Measurements from ENCODE around the gene SMYD5. TPM values are rescaled to one million over a fixed set of nuclear protein-coding genes. Genes with fewer than 3 reads are reported as not detected.

The SMYD5 gene
- total RNA-seq, 2 donors from 2014 or later = 10.1 to 19.4 TPM

GRCh38 chr2:73232403-73233153, 18.5 kb downstream of the SMYD5 start:
- Histone ChIP-seq H3K4me3 (peak overlapping the region; percentile 78 to 87), H3K4me1 (peaks cover 32% of the 10 kb centered on the region), H3K27ac (peak overlapping the region; percentile 18 to 93 (median 54)), H3K36me3 (replicated peaks in 1 of 2; ENCODE audit: insufficient read depth in 1 of 2, low read depth in 2 of 2) (peaks cover 0 to 2% of the 10 kb centered on the region in 2 donors), H3K9me3 (no peaks in the 10 kb centered on the region), H3K27me3 (no peaks in the 10 kb centered on the region)
- intact Hi-C loops (cut with DNase I) = no loop called here
- 1 to 4% methylated on average over 11 to 37 of the region's 37 CpGs for WGBS, 2 donors
- TF ChIP-seq POLR2A (IDR thresholded peaks at IDR 0.05) (no peak), CTCF (IDR thresholded peaks at IDR 0.05) (no peak)
- DNase-seq = peak; percentile 23 to 41 (median 30)
- ATAC-seq = no peak

GRCh38 chr2:73233154-73233931, 19.3 kb downstream of the SMYD5 start, which contains the start of gene PRADC1:
Gene PRADC1, minus strand, starts transcription at chr2:73233239. Its CDS starts 79 bp downstream, at chr2:73233160.
- WGBS, 2 donors = 0 to 1% methylated on average over 26 to 67 of the region's 67 CpGs
- ATAC-seq (peak; percentile 96), DNase-seq (peak; percentile 99 to 100 (median 99))
- Histone ChIP-seq H3K9me3 (no peaks in the 10 kb centered on the region), H3K27me3 (no peaks in the 10 kb centered on the region), H3K27ac (peak within 1 kb of the TSS; percentile 77 to 93 (median 84)), H3K36me3 (replicated peaks in 1 of 2; ENCODE audit: insufficient read depth in 1 of 2, low read depth in 2 of 2) (peaks cover 0 to 2% of the 10 kb centered on the region in 2 donors), H3K4me3 (peak within 1 kb of the TSS; percentile 78 to 87), H3K4me1 (peaks cover 32% of the 10 kb centered on the region)
- intact Hi-C loops (cut with DNase I) = no loop called here
- TF ChIP-seq CTCF (IDR thresholded peaks at IDR 0.05) (peak in 1 of 7 experiments; percentile 4), POLR2A (IDR thresholded peaks at IDR 0.05) (peak in 2 of 3 donors; percentile 52 to 63)

DNA sequence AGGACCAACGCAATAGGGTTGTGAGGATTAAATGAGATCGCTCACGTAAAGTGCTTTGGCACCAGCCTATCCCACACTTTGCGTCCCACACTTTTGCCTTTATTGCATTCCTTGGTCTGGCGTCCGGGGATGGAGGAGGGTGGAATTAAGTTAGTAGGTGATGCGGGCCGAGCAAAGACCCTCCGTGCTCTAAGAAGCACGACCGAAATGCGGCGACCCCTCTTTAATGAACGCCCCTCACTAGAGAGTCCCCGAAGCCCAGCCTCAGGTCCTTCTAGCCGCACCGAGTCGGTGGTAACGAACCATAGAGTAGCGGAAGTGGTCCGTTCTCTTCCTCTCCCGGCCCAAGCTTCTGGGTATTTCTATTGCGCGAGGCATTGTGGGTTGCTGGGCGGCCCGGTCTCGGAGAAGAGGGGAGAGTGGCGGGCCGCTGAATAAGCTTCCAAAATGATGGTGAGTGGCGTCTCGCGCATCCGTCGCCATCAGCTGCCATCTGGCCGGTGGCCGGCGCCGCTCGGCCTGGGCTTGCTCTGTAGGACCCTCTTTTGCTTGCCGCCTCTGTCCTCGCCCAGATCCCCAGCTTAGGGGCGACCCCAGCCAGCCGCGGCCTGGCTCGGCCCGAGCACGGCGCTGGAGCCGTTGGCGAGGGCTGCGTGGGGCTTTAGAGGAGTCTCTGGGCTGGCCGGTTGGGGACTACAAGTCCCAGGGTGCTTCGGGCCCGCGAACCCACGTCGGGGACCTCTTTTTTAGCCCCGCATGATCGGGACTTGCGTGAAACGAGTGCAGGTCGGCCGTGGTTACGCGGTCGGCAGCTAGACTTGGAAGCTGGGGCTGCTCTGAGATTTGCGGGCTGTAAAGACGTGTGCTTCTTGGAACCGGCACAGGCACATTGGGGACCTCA, 20.1 kb downstream of the SMYD5 start, which contains the start of gene CCT7:
Gene CCT7 (plus strand): TSS at position 377 of the 901 bp plus-strand sequence. CDS start 71 bp downstream, at position 448.
- H3K27ac ChIP-seq = peak within 1 kb of the TSS; percentile 77 to 93 (median 84)
- WGBS, 2 donors = 0% methylated on average over 27 to 69 of the region's 69 CpGs
- H3K4me1 ChIP-seq = peaks cover 33% of the 10 kb centered on the region
- H3K27me3 ChIP-seq = no peaks in the 10 kb centered on the region
- TF ChIP-seq POLR2A (IDR thresholded peaks at IDR 0.05) (peak; percentile 52 to 87 (median 84)), CTCF (IDR thresholded peaks at IDR 0.05) (peak in 1 of 7 experiments; percentile 3)
- intact Hi-C loops (cut with DNase I) = no loop called here
- H3K4me3 ChIP-seq = peak within 1 kb of the TSS; percentile 78 to 81
- no peaks in the 10 kb centered on the region for H3K36me3 ChIP-seq (replicated peaks in 1 of 2; ENCODE audit: insufficient read depth in 1 of 2, low read depth in 2 of 2)
- no peaks in the 10 kb centered on the region for H3K9me3 ChIP-seq
- ATAC-seq (peak; percentile 78), DNase-seq (peak; percentile 86 to 93 (median 89))

GRCh38 chr2:73235315-73236028, 21.4 kb downstream of the SMYD5 start:
- intact Hi-C loops (cut with DNase I) = no loop called here

More at GRCh38 chr2:73235315-73236028, 21.4 kb downstream of the SMYD5 start:
- 51 to 60% methylated on average over 11 of the region's 11 CpGs for WGBS, 2 donors
- Histone ChIP-seq H3K4me1 (peaks cover 40% of the 10 kb centered on the region), H3K36me3 (replicated peaks in 1 of 2; ENCODE audit: insufficient read depth in 1 of 2, low read depth in 2 of 2) (peaks cover 4% of the 10 kb centered on the region in 2 donors), H3K27ac (peak overlapping the region in 1 of 4 donors; percentile 88), H3K9me3 (no peaks in the 10 kb centered on the region), H3K27me3 (no peaks in the 10 kb centered on the region), H3K4me3 (peak overlapping the region in 1 of 2 donors; percentile 78)
- DNase-seq = no peak
- no peak for ATAC-seq
- TF ChIP-seq POLR2A (IDR thresholded peaks at IDR 0.05) = no peak
- no peak for TF ChIP-seq CTCF (IDR thresholded peaks at IDR 0.05)
